K562 (cell line): ENCODE results near the gene SMARCD2. TPM values are rescaled to one million over a fixed set of nuclear protein-coding genes. Genes with fewer than 3 reads are reported as not detected.
A peak's percentile ranks its signal among the peaks of the same experiment; 100 is the strongest.

Experiments used
- BCOR ChIP-seq: fragments of 450-650 bp; IDR thresholded peaks from 2 replicates; pipeline ENCODE4 v1.6.1; 2016
- BDP1 ChIP-seq: IDR thresholded peaks from 3 replicates; pipeline ENCODE4 v1.6.1; 2011; ENCODE audit not compliant: insufficient read length, insufficient read depth
- CREM ChIP-seq: IDR thresholded peaks from 2 replicates; pipeline ENCODE4 v1.6.1; 2014; ENCODE audit warnings: antibody characterized with exemption, low read depth
- ESRRA ChIP-seq: fragments of 450-650 bp; IDR thresholded peaks from 2 replicates; pipeline ENCODE4 v1.6.1; 2014; ENCODE audit warnings: low read depth, mild to moderate bottlenecking, moderate library complexity, borderline replicate concordance
- GABPA ChIP-seq: fragments of 200-800 bp; sonication (Bioruptor generic); conservative IDR thresholded peaks from 2 replicates; pipeline ENCODE4 v1.6.1; 2016; ENCODE audit warnings: low read depth, missing genetic modification characterization, missing compliant biosample characterization
- GTF2A2 ChIP-seq: IDR thresholded peaks from 2 replicates; pipeline ENCODE4 v1.6.1; 2016; ENCODE audit warnings: mild to moderate bottlenecking, missing genetic modification characterization, missing compliant biosample characterization
- HCFC1 ChIP-seq: IDR thresholded peaks from 2 replicates; pipeline ENCODE4 v1.6.1; 2012; ENCODE audit warnings: low read depth, low read length, improper control_type of control experiment
- JUND ChIP-seq, 2 experiments: IDR thresholded peaks; 2 replicates in 1 of 2; 3 replicates in 1 of 2; pipeline ENCODE4 v1.6.1; 2011; ENCODE audit warnings: borderline replicate concordance in 2 of 2, low read depth in 2 of 2, low read length in 2 of 2, improper control_type of control experiment in 1 of 2, missing biosample characterization in 1 of 2, missing genetic modification characterization in 1 of 2, missing genetic modification reagents in 1 of 2
- KDM2B ChIP-seq: fragments of 250-450 bp; sonication (Bioruptor Pico); IDR thresholded peaks from 2 replicates; pipeline ENCODE4 v1.8.0; 2021; ENCODE audit warnings: mild to moderate bottlenecking, moderate library complexity
- MEIS2 ChIP-seq: fragments of 450-650 bp; IDR thresholded peaks from 2 replicates; pipeline ENCODE4 v1.6.1; 2014; ENCODE audit warnings: mild to moderate bottlenecking; ENCODE audit not compliant: partially characterized antibody
- MTA3 ChIP-seq: fragments of 450-650 bp; formaldehyde crosslinking; IDR thresholded peaks from 2 replicates; pipeline ENCODE4 v1.6.1; 2017; ENCODE audit warnings: mild to moderate bottlenecking, borderline replicate concordance
- NCOR1 ChIP-seq: fragments of 450-650 bp; IDR thresholded peaks from 2 replicates; pipeline ENCODE4 v1.6.1; 2016; ENCODE audit warnings: mild to moderate bottlenecking, moderate library complexity
- PHF20 ChIP-seq: fragments of 450-650 bp; IDR thresholded peaks from 2 replicates; pipeline ENCODE4 v1.6.1; 2018; ENCODE audit not compliant: partially characterized antibody
- PHF8 ChIP-seq: fragments of 200-600 bp; sonication (generic); IDR thresholded peaks from 2 replicates; pipeline ENCODE4 v1.6.1; 2012; ENCODE audit warnings: mixed run types, mild to moderate bottlenecking, inconsistent platforms, low read length, moderate library complexity, borderline replicate concordance
- PKNOX1 ChIP-seq: fragments of 450-650 bp; IDR thresholded peaks from 2 replicates; pipeline ENCODE4 v1.6.1; 2016
- SRSF1 ChIP-seq: fragments of 200-400 bp; formaldehyde crosslinking; IDR thresholded peaks from 2 replicates; pipeline ENCODE4 v1.6.1; 2017; ENCODE audit warnings: mild to moderate bottlenecking, low read depth, low read length, moderate library complexity
- TCFL5 ChIP-seq: fragments of 250-450 bp; sonication (Bioruptor Pico); conservative IDR thresholded peaks from 2 replicates; pipeline ENCODE4 v1.6.1; 2021; ENCODE audit warnings: mild to moderate bottlenecking, moderate library complexity, matching md5 sums
- ZC3H4 ChIP-seq: sonication (generic); formaldehyde crosslinking; IDR thresholded peaks from 2 replicates; pipeline ENCODE4 v1.9.0; 2021; ENCODE audit warnings: missing genetic modification reagents, borderline replicate concordance
- ZKSCAN1 ChIP-seq: fragments of 150-350 bp; IDR thresholded peaks from 2 replicates; pipeline ENCODE4 v1.6.1; 2016; ENCODE audit warnings: low read depth, low read length
- ZNF354B ChIP-seq: fragments of 250-450 bp; sonication (Bioruptor Pico); IDR thresholded peaks from 2 replicates; pipeline ENCODE4 v1.4.0; 2020
- ZNF41 ChIP-seq: fragments of 250-450 bp; sonication (Bioruptor Pico); conservative IDR thresholded peaks from 2 replicates; pipeline ENCODE4 v1.4.0; 2020; ENCODE audit warnings: mild to moderate bottlenecking
- ZNF507 ChIP-seq: conservative IDR thresholded peaks from 2 replicates; pipeline ENCODE4 v1.6.1; 2017; ENCODE audit warnings: missing genetic modification characterization, missing compliant biosample characterization
- ZNF57 ChIP-seq: fragments of 450-650 bp; formaldehyde crosslinking; IDR thresholded peaks from 2 replicates; pipeline ENCODE4 v1.4.0; 2020; ENCODE audit warnings: mild to moderate bottlenecking, moderate library complexity
- polyA plus RNA-seq, 8 experiments: library from polyadenylated mRNA; depleted of rRNA in 4 of 8; stranded (reverse) in 5 of 8; unstranded in 3 of 8; fragments of >200 nt; fragmentation: Nextera tagmentation in 2 of 8; fragmentation: Illumina TruSeq in 1 of 8; extraction: Ambion mirVana in 2 of 8; extraction: Trizol in 1 of 8; gene quantifications; 2 replicates each; pipeline versions ENCODE4 v1.2.1 to v1.2.3, GENCODE V29; 2011 to 2014; ENCODE audit warnings: inconsistent platforms in 1 of 8, missing spikeins in 1 of 8
- total RNA-seq, 7 experiments: library from RNA; depleted of rRNA in 6 of 7; stranded (reverse); fragments of >200 nt in 6 of 7; fragmentation: Illumina TruSeq in 2 of 7; extraction: Trizol in 2 of 7; gene quantifications; 2 replicates each; pipeline versions ENCODE4 v1.2.1 to v1.2.3, GENCODE V29; 2011 to 2021; ENCODE audit warnings: low replicate concordance in 1 of 7
- TF ChIP-seq, protein P1 (sequence below): fragments of 450-650 bp; conservative IDR thresholded peaks from 2 replicates; pipeline ENCODE4 v1.6.1; 2016; ENCODE audit warnings: missing genetic modification characterization, low read depth, mild to moderate bottlenecking, missing compliant biosample characterization, moderate library complexity
- TF ChIP-seq, protein P2 (sequence below): sonication (generic); formaldehyde crosslinking; IDR thresholded peaks from 2 replicates; pipeline ENCODE4 v1.8.0; 2022; ENCODE audit warnings: missing genetic modification reagents, mild to moderate bottlenecking, borderline replicate concordance

Gene SMARCD2
- total and polyA plus RNA-seq, 9 of the 15 experiments (the other 6 are each of a cell fraction or from before 2014, with no cell fraction given) = 1.7 to 114 (median 90.3) TPM

DNA sequence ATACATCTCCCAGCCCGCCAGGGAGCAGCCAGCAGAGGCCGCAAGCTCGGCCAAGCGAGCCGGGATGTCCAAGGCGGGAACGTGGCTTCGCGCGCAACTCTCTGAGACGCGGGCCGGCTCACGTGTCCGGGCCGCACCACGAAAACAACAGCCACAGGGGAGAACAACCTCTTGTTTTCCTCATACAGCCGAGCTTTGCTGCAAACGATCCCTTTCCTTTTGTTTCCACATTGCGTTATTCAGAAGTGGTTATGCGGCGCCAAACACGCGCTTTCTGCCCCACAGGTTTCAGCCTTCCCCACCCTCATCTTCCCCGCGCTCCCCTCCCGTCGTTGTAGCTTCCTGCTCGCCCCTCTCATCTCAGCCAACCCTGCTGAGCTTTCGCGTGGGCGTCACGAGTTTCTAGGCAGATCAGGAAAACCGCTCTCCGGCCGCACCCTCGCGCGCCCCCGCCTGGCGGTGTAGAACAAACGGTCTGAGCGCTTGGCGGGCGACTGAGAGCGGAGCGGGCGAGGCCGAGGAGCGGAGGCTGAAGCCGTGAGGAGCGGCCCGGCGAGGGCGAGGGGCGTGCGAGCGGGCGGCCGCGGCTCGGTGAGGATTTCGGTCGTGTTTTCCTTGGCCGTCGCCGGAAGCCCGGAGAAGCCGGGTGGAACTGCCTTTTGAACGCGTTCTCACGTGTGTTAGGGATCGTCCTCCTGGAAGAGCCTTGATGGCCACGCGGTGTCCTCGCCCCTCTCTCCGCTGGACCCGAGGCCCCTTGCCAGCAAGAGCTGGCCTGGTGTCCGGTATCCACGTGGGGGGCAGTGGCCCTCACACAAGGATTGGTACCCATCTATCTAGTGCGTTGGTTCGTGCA is 6.6 kb upstream of the SMARCD2 start (continued):
- TF ChIP-seq ZNF507 (tag) = no peak
- TF ChIP-seq KDM2B (CRISPR knock-in tag) = peak; percentile 65; the same call in 1 of the 2 replicates
- TF ChIP-seq MEIS2 = no peak
- TF ChIP-seq, protein P1, sequence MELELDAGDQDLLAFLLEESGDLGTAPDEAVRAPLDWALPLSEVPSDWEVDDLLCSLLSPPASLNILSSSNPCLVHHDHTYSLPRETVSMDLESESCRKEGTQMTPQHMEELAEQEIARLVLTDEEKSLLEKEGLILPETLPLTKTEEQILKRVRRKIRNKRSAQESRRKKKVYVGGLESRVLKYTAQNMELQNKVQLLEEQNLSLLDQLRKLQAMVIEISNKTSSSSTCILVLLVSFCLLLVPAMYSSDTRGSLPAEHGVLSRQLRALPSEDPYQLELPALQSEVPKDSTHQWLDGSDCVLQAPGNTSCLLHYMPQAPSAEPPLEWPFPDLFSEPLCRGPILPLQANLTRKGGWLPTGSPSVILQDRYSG (tag) = peak; percentile 91
- TF ChIP-seq BDP1 = no peak
- peak; percentile 97 for TF ChIP-seq JUND (IDR thresholded peaks at IDR 0.05; ENCODE audit: borderline replicate concordance, low read depth, low read length)
- peak; percentile 53; the same call in 1 of the 3 replicates for TF ChIP-seq JUND (tag; IDR thresholded peaks at IDR 0.05; ENCODE audit: borderline replicate concordance, low read depth, low read length)
- TF ChIP-seq ESRRA = peak; percentile 44; the same call in 1 of the 2 replicates
- TF ChIP-seq GTF2A2 (tag) = peak; percentile 75
- peak; percentile 77; the same call in 1 of the 2 replicates for TF ChIP-seq ZC3H4 (CRISPR knock-in tag)
- TF ChIP-seq BCOR = no peak
- peak; percentile 95 for TF ChIP-seq CREM
- TF ChIP-seq ZNF41 (CRISPR knock-in tag) = 0 out of 2 replicates have a peak, but pooled peaks have one; percentile 56
- 0 out of 2 replicates have a peak, but pooled peaks have one; percentile 33 for TF ChIP-seq ZNF354B (CRISPR knock-in tag)
- TF ChIP-seq GABPA = peak; percentile 15; the same call in 1 of the 2 replicates
- TF ChIP-seq PKNOX1 = no peak
- TF ChIP-seq PHF20 = no peak
- TF ChIP-seq PHF8 = peak; percentile 61; the same call in 1 of the 2 replicates
- TF ChIP-seq, protein P2, sequence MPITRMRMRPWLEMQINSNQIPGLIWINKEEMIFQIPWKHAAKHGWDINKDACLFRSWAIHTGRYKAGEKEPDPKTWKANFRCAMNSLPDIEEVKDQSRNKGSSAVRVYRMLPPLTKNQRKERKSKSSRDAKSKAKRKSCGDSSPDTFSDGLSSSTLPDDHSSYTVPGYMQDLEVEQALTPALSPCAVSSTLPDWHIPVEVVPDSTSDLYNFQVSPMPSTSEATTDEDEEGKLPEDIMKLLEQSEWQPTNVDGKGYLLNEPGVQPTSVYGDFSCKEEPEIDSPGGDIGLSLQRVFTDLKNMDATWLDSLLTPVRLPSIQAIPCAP (CRISPR knock-in tag) = peak; percentile 95
- peak; percentile 72; the same call in 1 of the 2 replicates for TF ChIP-seq MTA3
- TF ChIP-seq ZKSCAN1 = no peak
- peak; percentile 41; the same call in 1 of the 2 replicates for TF ChIP-seq HCFC1
- TF ChIP-seq TCFL5 (CRISPR knock-in tag) = no peak
- TF ChIP-seq NCOR1 = 0 out of 2 replicates have a peak, but pooled peaks have one; percentile 13
- TF ChIP-seq SRSF1 = no peak
- TF ChIP-seq ZNF57 (CRISPR knock-in tag) = no peak
